GM12878 (cell line): ENCODE data around the gene TRAF3IP3. TPM values are rescaled to one million over a fixed set of nuclear protein-coding genes. Genes with fewer than 3 reads are reported as not detected.
"Not testable (repeated sequence)": the region's sequence is repeated elsewhere in the genome, so short reads cannot be mapped to it uniquely, and the experiment has no call there.

Experiments
- ATAC-seq: fragments of 200-7000 bp; cut with Tn5 transposase; 3 replicates; pipeline ENCODE4 v1.9.1; 2020; ENCODE audit warnings: mild to moderate bottlenecking, moderate library complexity
- BruUV-seq: library from RNA; stranded (reverse); fragments of 400-500 nt; replicated peaks from 2 replicates; lab custom pipeline; 2021; lab: Mats Ljungman, UMichigan
- CTCF ChIA-PET: fragments of 300-600 bp; sonication (Branson Sonifier 250); formaldehyde crosslinking; extraction: SDS; loops from one replicate; lab custom pipeline; 2021; ENCODE audit warnings: inconsistent platforms; lab: Yijun Ruan, JAX
- POLR2A ChIA-PET: fragments of 350-600 bp; formaldehyde crosslinking; extraction: SDS; loops from one replicate; lab custom pipeline; 2021; ENCODE audit warnings: inconsistent platforms; lab: Charles Lee
- RAD21 ChIA-PET: fragments of 300-600 bp; sonication (Branson Sonifier 250); formaldehyde crosslinking; loops from one replicate; lab custom pipeline; 2023; ENCODE audit warnings: antibody characterized with exemption; ENCODE audit not compliant: unreplicated experiment; lab: Charles Lee
- SMC1A ChIA-PET: fragments of 300-600 bp; sonication (Branson Sonifier 250); formaldehyde crosslinking; loops from one replicate; lab custom pipeline; 2023; ENCODE audit not compliant: unreplicated experiment, uncharacterized antibody; lab: Charles Lee
- DNase-seq: peaks from one replicate; pipeline ENCODE4 v3.0.0-alpha.2; 2011; ENCODE audit warnings: low read depth, low spot score
- FAIRE-seq: peaks from 3 replicates; lab custom pipeline; 2011; peaks lifted over from hg19 to GRCh38; lab: Jason Lieb, UNC
- H2AFZ ChIP-seq: 2 replicates; pipeline ENCODE4 v1.6.0; 2011; ENCODE audit warnings: low read depth, low read length, control low read depth; ENCODE audit not compliant: control insufficient read depth
- H3K27ac ChIP-seq: 2 replicates; pipeline ENCODE4 v1.5.1; 2011; ENCODE audit warnings: control low read depth; ENCODE audit not compliant: control insufficient read depth, insufficient read depth
- H3K27me3 ChIP-seq, 2 experiments: replicated peaks in 1 of 2; 2 replicates each; pipeline versions ENCODE4 v1.6.0 to v1.6.1; 2011; ENCODE audit warnings: low read length in 1 of 2; ENCODE audit not compliant: control insufficient read depth in 2 of 2, insufficient read depth in 2 of 2
- H3K36me3 ChIP-seq, 2 experiments: 2 replicates each; pipeline ENCODE4 v1.5.1; 2011; ENCODE audit warnings: low read length in 1 of 2; ENCODE audit not compliant: control insufficient read depth in 2 of 2, insufficient read depth in 2 of 2
- H3K4me1 ChIP-seq: 2 replicates; pipeline ENCODE4 v1.6.1; 2011; ENCODE audit warnings: mild to moderate bottlenecking, low read length, moderate library complexity, mixed read lengths; ENCODE audit not compliant: control insufficient read depth, insufficient read depth
- H3K4me2 ChIP-seq: 2 replicates; pipeline ENCODE4 v1.6.0; 2011; ENCODE audit warnings: control low read depth; ENCODE audit not compliant: control insufficient read depth, insufficient read depth
- H3K4me3 ChIP-seq: fragments of 200-600 bp; sonication (generic); 2 replicates; pipeline ENCODE4 v1.5.1; 2016
- H3K79me2 ChIP-seq: 2 replicates; pipeline ENCODE4 v1.6.0; 2011; ENCODE audit warnings: low read length; ENCODE audit not compliant: control insufficient read depth, insufficient read depth
- H3K9ac ChIP-seq: 2 replicates; pipeline ENCODE4 v1.8.0; 2011; ENCODE audit warnings: low read length, control low read depth, mixed read lengths; ENCODE audit not compliant: control insufficient read depth, insufficient read depth
- H3K9me3 ChIP-seq: replicated peaks from 3 replicates; pipeline ENCODE4 v1.5.1; 2011; ENCODE audit warnings: mild to moderate bottlenecking, low read length; ENCODE audit not compliant: control insufficient read depth, insufficient read depth
- H4K20me1 ChIP-seq: 2 replicates; pipeline ENCODE4 v1.6.0; 2011; ENCODE audit not compliant: control insufficient read depth, insufficient read depth
- ASH2L ChIP-seq: fragments of 300-600, 200-600 bp; sonication (generic); IDR thresholded peaks from 2 replicates; pipeline ENCODE4 v1.6.1; 2017; ENCODE audit warnings: low read depth, mild to moderate bottlenecking, borderline replicate concordance
- CHD1 ChIP-seq: IDR thresholded peaks from 2 replicates; pipeline ENCODE4 v1.6.1; 2012; ENCODE audit warnings: low read depth, low read length, improper control_type of control experiment
- CHD2 ChIP-seq: IDR thresholded peaks from 2 replicates; pipeline ENCODE4 v1.6.1; 2011; ENCODE audit warnings: low read depth, low read length, improper control_type of control experiment, borderline replicate concordance
- CTCF ChIP-seq, 3 experiments: IDR thresholded peaks in 2 of 3; conservative IDR thresholded peaks in 1 of 3; 2 replicates each; pipeline ENCODE4 v1.5.1; 2011; ENCODE audit warnings: low read depth in 3 of 3, low read length in 3 of 3, mild to moderate bottlenecking in 3 of 3, control low read depth in 2 of 3, moderate library complexity in 2 of 3, inconsistent platforms in 1 of 3, mixed read lengths in 1 of 3; ENCODE audit not compliant: control insufficient read depth in 2 of 3, insufficient read depth in 1 of 3; ENCODE audit errors: extremely low read depth in 1 of 3
- NR2C1 ChIP-seq: fragments of 450-650 bp; IDR thresholded peaks from 2 replicates; pipeline ENCODE4 v1.6.1; 2017; ENCODE audit warnings: antibody characterized with exemption, mild to moderate bottlenecking, moderate library complexity
- NR2C2 ChIP-seq: IDR thresholded peaks from 2 replicates; pipeline ENCODE4 v1.6.1; 2011; ENCODE audit warnings: borderline replicate concordance, low read depth; ENCODE audit not compliant: control insufficient read depth, insufficient read length
- SMARCA5 ChIP-seq: fragments of 450-650 bp; IDR thresholded peaks from 2 replicates; pipeline ENCODE4 v1.6.1; 2017; ENCODE audit warnings: mild to moderate bottlenecking
- SPI1 ChIP-seq: IDR thresholded peaks from 2 replicates; pipeline ENCODE4 v1.6.1; 2011; ENCODE audit warnings: low read depth, mild to moderate bottlenecking, low read length, moderate library complexity, borderline replicate concordance; ENCODE audit not compliant: insufficient read depth
- WGBS: methylation state at CpG from one replicate; pipeline ENCODE4 v1.1.6; 2016; ENCODE audit warnings: low lambda C conversion rate; ENCODE audit not compliant: insufficient replicate concordance, insufficient coverage; ENCODE audit errors: missing lambda C conversion rate; 5-methylcytosine and 5-hydroxymethylcytosine counted together
- in situ Hi-C: fragments of 300-500 bp; cut with MboI; formaldehyde crosslinking; loops from 9 replicates; pipeline ENCODE4 v1.14.3; 2018; ENCODE audit warnings: mixed read lengths
- intact Hi-C: fragments of 100-400 bp; cut with micrococcal nuclease; formaldehyde crosslinking; loops from one replicate; pipeline ENCODE4 v1.14.2; 2022; ENCODE audit not compliant: unreplicated experiment
- polyA plus RNA-seq, 11 experiments: library from polyadenylated mRNA; depleted of rRNA in 4 of 11; unstranded in 6 of 11; stranded (reverse) in 5 of 11; fragments of >200 nt; fragmentation: Nextera tagmentation in 4 of 11; fragmentation: Illumina TruSeq in 1 of 11; extraction: Ambion mirVana in 4 of 11; extraction: Trizol in 1 of 11; gene quantifications; 1 replicate in 1 of 11; 2 replicates in 10 of 11; pipeline versions ENCODE4 v1.2.1 to v1.2.3, GENCODE V29; 2011 to 2016; ENCODE audit warnings: inconsistent platforms in 2 of 11, missing spikeins in 2 of 11, low read depth in 1 of 11
- total RNA-seq, 4 experiments: library from RNA; depleted of rRNA in 3 of 4; stranded (reverse); fragments of >200 nt in 3 of 4; fragmentation: Illumina TruSeq in 1 of 4; extraction: Trizol in 1 of 4; gene quantifications; 2 replicates each; pipeline versions ENCODE4 v1.2.1 to v1.2.3, GENCODE V29; 2013 to 2021

The TRAF3IP3 gene
- total and polyA plus RNA-seq, 10 of the 15 experiments (the other 5 are each of a cell fraction or from before 2014, with no cell fraction given) = 61.6 to 121 (median 96.5) TPM

GRCh38 chr1:209793711-209794110, 37.9 kb downstream of the TRAF3IP3 start:
- H3K9me3 ChIP-seq, intact Hi-C loops, H2AFZ ChIP-seq, FAIRE-seq, SMC1A ChIA-PET, H3K36me3 ChIP-seq, H3K4me1 ChIP-seq, BruUV-seq, H3K4me3 ChIP-seq, H3K9ac ChIP-seq, H3K79me2 ChIP-seq, H3K4me2 ChIP-seq, DNase-seq, H4K20me1 ChIP-seq, H3K27ac ChIP-seq, ATAC-seq, H3K27me3 ChIP-seq, POLR2A ChIA-PET, in situ Hi-C loops: not testable (repeated sequence)
- WGBS = 19% methylated on average over 3 of the region's 3 CpGs
- ChIA-PET CTCF (interaction anchor here (1.0 to 1.2 kb wide), 2 partner anchors 29 to 106 kb away, joined by 3 to 4 read pairs; no protein-coding TSS in a partner anchor), RAD21 (interaction anchor here (2.0 kb wide), 1 partner anchor 7 kb away, joined by 4 read pairs; no protein-coding TSS in a partner anchor)

GRCh38 chr1:209797978-209798639, 42.3 kb downstream of the TRAF3IP3 start:
- no peaks in the 10 kb centered on the region for H4K20me1 ChIP-seq
- ChIA-PET CTCF (interaction anchor here (0.9 to 1.5 kb wide), 5 partner anchors 10 to 576 kb away, joined by 3 to 6 read pairs (median 4); no protein-coding TSS in a partner anchor), RAD21 (no interaction called here), POLR2A (no interaction called here), SMC1A (interaction anchor here (1.1 kb wide), 2 partner anchors 14 to 17 kb away, joined by 3 to 4 read pairs; partner anchors contain the start of gene C1orf74)
- intact Hi-C loops (no loop called here), in situ Hi-C loops (no loop called here)
- 50% methylated on average over 9 of the region's 9 CpGs for WGBS
- H3K9ac ChIP-seq = no peak overlapping the region
- no peaks in the 10 kb centered on the region for H3K9me3 ChIP-seq
- no peak overlapping the region for H3K4me3 ChIP-seq
- no peaks in the 10 kb centered on the region for H3K4me1 ChIP-seq
- BruUV-seq = no TSS peak
- ATAC-seq (peak; percentile 54), DNase-seq (no peak), FAIRE-seq (no peak)
- no peak overlapping the region for H3K27ac ChIP-seq
- no peak overlapping the region for H2AFZ ChIP-seq
- no peak overlapping the region for H3K4me2 ChIP-seq
- H3K36me3 ChIP-seq = no peaks in the 10 kb centered on the region
- no peak for TF ChIP-seq ASH2L
- no peak for TF ChIP-seq CHD2
- no peak for TF ChIP-seq CHD1
- 0 out of 6 replicates have a peak, but pooled peaks of 1 of the 3 experiments have one; percentile 9 for TF ChIP-seq CTCF (IDR thresholded peaks at IDR 0.05 in 2 of 3, conservative IDR thresholded peaks at IDR 0.05 in 1 of 3; ENCODE audit: control insufficient read depth in 2 of 3, extremely low read depth in 1 of 3, insufficient read depth in 1 of 3, low read depth in 3 of 3, low read length in 3 of 3)
- no peak for TF ChIP-seq NR2C1
- TF ChIP-seq SMARCA5 = no peak
- TF ChIP-seq NR2C2 = no peak
- peak; percentile 24; the same call in 1 of the 2 replicates for TF ChIP-seq SPI1
- no peaks in the 10 kb centered on the region for H3K79me2 ChIP-seq
- peaks cover 3 to 9% of the 10 kb centered on the region in 2 experiments for H3K27me3 ChIP-seq
